ENCODE data around the gene GRIN2A.

GRCh38 chr16:9713907-9714306 is 468.3 kb downstream of the GRIN2A start:
- TF ChIP-seq ZFX (IDR thresholded peaks at IDR 0.05; ENCODE audit: borderline replicate concordance) (no peak), CTCF (IDR thresholded peaks at IDR 0.05) (no peak)
